GM12892 (cell line): Measurements from ENCODE around the gene CBX5.
A peak's percentile ranks its signal among the peaks of the same experiment; 100 is the strongest.
"Not testable (repeated sequence)": the region's sequence is repeated elsewhere in the genome, so short reads cannot be mapped to it uniquely, and the experiment has no call there.

Experiments
- DNase-seq: peaks from one replicate; pipeline ENCODE4 v3.0.0; 2011; ENCODE audit not compliant: insufficient read length
- FAIRE-seq: peaks from 2 replicates; lab custom pipeline; 2011; peaks lifted over from hg19 to GRCh38; lab: Jason Lieb, UNC
- POLR2A ChIP-seq: IDR thresholded peaks from 2 replicates; pipeline ENCODE4 v1.6.1; 2011; ENCODE audit warnings: low read depth, low read length, control low read depth
- POLR2AphosphoS5 ChIP-seq: IDR thresholded peaks from 2 replicates; pipeline ENCODE4 v1.6.1; 2011; ENCODE audit warnings: low read depth, low read length, control low read depth
- TAF1 ChIP-seq: IDR thresholded peaks from 2 replicates; pipeline ENCODE4 v1.6.1; 2011; ENCODE audit warnings: low read depth, mild to moderate bottlenecking, control low read depth, low read length, borderline replicate concordance

CBX5 gene

GRCh38 chr12:54287261-54288157 lies 7.6 kb upstream of the CBX5 start:
- TF ChIP-seq POLR2AphosphoS5 = peak; percentile 99
- TF ChIP-seq POLR2A = peak; percentile 97
- TF ChIP-seq TAF1 = no peak
- FAIRE-seq (no peak), DNase-seq (no peak)

GRCh38 chr12:54286042-54287030 lies 6.4 kb upstream of the CBX5 start:
- FAIRE-seq = no peak
- TF ChIP-seq TAF1 = no peak
- peak; percentile 80 for TF ChIP-seq POLR2A
- peak; percentile 91 for TF ChIP-seq POLR2AphosphoS5
- no peak for DNase-seq

- no peak for DNase-seq
- no peak for FAIRE-seq
- TF ChIP-seq TAF1 (no peak), POLR2AphosphoS5 (no peak), POLR2A (no peak; the same call in 1 of the 2 replicates)
Measured at GRCh38 chr12:54285150-54286041, 5.5 kb upstream of the CBX5 start.

DNA sequence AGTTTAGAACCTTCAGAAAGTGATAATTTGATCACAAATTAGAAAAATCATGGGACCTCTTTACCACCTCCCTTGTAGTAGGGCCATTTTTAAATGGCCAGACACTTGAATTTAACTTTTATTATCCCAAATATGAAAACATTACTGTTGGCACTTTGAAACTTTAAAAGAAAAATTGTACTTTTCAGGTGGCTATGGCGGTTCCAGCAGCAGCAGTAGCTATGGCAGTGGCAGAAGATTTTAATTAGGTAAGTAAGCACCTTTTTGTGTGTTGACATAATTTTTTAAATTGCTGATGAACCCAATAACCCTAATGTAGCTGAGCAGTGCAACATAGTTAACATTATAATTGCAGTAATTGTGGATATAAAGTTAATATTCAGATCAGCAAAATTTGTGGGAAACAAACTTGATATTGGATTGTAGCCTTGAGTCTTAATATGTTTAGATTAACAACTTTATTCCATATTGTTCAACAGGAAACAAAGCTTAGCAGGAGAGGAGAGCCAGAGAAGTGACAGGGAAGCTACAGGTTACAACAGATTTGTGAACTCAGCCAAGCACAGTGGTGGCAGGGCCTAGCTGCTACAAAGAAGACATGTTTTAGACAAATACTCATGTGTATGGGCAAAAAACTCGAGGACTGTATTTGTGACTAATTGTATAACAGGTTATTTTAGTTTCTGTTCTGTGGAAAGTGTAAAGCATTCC lies 4.3 kb upstream of the CBX5 start:
- DNase-seq, FAIRE-seq: not testable (repeated sequence)

DNA sequence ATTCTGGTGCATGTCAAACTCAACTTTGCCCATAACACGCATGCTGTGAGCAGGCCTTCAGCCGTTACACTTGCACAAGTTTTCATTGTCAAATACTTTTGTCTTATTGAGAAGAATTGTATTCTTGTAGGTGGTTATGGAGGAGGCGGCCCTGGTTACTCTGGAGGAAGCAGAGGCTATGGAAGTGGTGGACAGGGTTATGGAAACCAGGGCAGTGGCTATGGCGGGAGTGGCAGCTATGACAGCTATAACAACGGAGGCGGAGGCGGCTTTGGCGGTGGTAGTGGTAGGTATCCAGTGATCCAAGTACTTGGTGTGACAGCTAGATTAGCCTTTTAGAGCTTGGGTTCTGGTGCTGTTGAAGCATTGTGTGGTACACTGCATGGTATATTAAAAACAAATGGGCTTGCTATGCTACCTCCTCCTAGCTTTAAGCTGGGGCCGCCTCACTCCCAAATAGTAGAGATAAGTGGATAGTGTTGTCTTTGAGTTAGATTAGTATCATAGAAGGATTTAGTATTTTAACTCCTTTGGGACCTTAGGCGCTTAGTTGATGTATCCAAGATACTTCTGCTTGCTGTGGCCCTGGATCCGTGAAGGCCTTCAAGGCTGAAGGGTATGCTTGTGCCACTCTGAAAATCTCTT lies 3.1 kb upstream of the CBX5 start:
- FAIRE-seq (no peak), DNase-seq (no peak)
- no peak for TF ChIP-seq TAF1
- TF ChIP-seq POLR2A = peak; percentile 65
- peak; percentile 13 for TF ChIP-seq POLR2AphosphoS5

GRCh38 chr12:54281694-54282093 lies 1.8 kb upstream of the CBX5 start:
- not testable (repeated sequence) for FAIRE-seq, DNase-seq

DNA sequence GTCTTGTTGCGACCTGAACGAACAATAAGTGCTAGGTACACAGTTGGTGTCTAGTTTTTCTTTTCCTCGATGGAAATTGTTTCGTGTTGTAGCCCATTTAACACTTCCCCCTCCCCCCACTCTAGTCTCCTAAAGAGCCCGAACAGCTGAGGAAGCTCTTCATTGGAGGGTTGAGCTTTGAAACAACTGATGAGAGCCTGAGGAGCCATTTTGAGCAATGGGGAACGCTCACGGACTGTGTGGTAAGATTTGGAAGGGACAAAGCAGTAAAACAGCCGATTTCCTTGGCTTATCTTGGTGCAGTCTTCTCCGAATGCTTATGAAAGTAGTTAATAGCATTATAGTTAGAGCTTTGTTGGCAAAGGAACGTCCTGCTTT lies 1.3 kb upstream of the CBX5 start:
- FAIRE-seq, DNase-seq: not testable (repeated sequence)

GRCh38 chr12:54280468-54281260 lies 742 bp upstream of the CBX5 start, which contains the start of gene HNRNPA1:
HNRNPA1 (plus strand) TSS chr12:54280726; CDS start chr12:54280808, 82 bp downstream.
- FAIRE-seq (peak; percentile 95), DNase-seq (peak; percentile 80)
- TF ChIP-seq TAF1 (peak; percentile 99), POLR2AphosphoS5 (peak; percentile 99), POLR2A (peak; percentile 99)

- FAIRE-seq = no peak
- DNase-seq = no peak
- TF ChIP-seq TAF1 (no peak), POLR2AphosphoS5 (no peak), POLR2A (no peak)
Measured at GRCh38 chr12:54279227-54279631, 693 bp downstream of the CBX5 start.

GRCh38 chr12:54277823-54278276 lies 2.1 kb downstream of the CBX5 start:
- no peak for TF ChIP-seq TAF1
- peak; percentile 43; the same call in 1 of the 2 replicates for TF ChIP-seq POLR2A
- peak; percentile 40; the same call in 1 of the 2 replicates for TF ChIP-seq POLR2AphosphoS5
- FAIRE-seq (no peak), DNase-seq (no peak)
